GM18508 (cell line): ENCODE measurements around the gene RGN.
"Not testable (repeated sequence)": the region's sequence is repeated elsewhere in the genome, so short reads cannot be mapped to it uniquely, and the experiment has no call there.

ENCODE experiments used
- ATAC-seq: cut with Tn5 transposase; IDR thresholded peaks from one replicate; pipeline ENCODE4 v1.9.1; 2021; ENCODE audit warnings: moderate number of reproducible peaks; ENCODE audit not compliant: insufficient read depth, unreplicated experiment

Gene RGN

DNA sequence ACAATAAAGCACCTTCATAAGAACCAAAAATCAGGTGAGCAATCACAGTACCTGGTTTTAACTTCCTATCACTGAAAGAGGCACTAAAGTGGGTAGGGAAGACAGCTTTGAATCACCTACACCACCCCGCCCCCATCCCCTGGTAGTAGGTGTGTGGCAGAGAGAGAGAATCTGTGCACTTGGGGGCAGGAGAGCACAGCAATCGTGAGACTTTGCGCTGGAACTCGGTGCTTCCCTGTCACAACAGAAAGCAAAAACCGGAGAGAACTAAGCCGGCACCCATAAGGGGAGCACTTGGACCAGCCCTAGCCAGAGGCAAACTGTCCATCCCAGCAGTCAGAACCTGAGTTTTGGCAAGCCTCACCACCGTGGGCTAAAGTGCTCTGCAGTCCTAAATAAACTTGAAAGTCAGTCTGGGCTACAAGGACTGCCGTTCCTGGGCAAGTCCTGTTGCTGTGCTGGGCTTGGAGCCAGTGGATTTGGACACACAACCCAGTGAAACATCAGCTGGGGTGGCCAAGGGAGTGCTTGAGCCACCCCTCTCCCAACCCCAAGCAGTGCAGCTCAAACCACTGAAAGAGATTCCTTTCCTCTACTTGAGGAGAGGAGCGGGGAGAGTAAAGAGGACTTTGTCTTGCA lies 34.2 kb downstream of the RGN start:
- no peak for ATAC-seq

- not testable (repeated sequence) for ATAC-seq
Measured at GRCh38 chrX:47116551-47117110, 38.4 kb downstream of the RGN start.

GRCh38 chrX:47124466-47124865 lies 46.2 kb downstream of the RGN start:
- ATAC-seq: not testable (repeated sequence)

- ATAC-seq: no peak
Measured at GRCh38 chrX:47129157-47129898, 51.1 kb downstream of the RGN start.

- ATAC-seq: no peak
Measured at GRCh38 chrX:47129899-47130358, 51.7 kb downstream of the RGN start.

- no peak for ATAC-seq
Measured at GRCh38 chrX:47133493-47133892, 55.2 kb downstream of the RGN start.

DNA sequence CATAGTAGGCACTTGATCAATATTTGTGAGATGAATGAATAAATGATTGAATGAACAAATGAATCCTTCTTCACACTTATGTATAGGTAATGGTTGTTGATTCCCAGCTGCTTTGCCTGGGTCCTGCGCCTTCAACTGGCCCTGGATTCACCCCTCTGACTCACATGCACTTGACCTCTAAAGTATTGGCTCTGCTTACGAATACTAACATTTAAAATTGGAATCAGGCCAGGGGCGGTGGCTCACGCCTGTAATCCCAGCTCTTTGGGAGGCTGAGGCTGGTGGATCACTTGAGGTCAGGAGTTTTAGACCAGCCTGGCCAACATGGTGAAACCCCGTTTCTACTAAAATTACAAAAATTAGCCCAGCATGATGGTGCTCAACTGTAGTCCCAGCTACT lies 57.4 kb downstream of the RGN start:
- not testable (repeated sequence) for ATAC-seq

DNA sequence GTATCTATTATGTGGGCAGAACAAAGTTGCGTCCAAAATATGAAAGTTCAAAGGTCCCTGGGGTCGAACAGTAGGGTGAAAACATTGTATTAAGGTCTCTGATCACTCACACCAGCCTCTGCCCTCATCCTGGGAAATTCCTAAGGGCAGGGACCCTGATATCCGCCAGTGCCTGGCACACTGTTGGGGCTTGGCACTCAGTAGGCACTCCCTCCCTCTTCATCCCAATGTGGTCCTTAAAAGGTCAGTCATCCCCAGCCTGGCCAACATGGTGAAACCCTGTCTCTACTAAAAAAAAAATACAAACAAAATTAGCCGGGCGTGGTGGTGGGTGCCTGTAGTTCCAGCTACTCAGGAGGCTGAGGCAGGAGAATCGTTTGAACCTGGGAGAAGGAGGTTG lies 59.9 kb downstream of the RGN start:
- no peak for ATAC-seq
